ENCODE data around the gene SATB1.

DNA sequence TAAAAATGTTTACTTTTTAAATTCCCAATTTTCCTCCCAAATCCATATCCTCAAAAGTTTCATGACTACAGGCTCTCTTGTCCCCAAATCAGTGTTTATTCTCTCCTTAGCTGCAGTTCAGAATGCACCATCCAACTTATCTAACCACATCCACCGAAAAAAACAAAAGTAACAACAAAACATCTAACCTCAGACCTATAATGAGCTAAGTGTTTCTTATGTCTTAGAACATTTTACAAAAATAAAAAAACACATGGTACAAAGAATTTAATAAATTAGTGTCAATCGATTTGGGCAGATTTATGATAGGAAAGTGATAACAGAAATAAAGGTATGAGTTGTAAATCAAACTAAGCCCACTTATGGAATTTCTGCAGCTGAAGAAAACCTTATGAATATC is 13.6 kb downstream of the SATB1 start:
- TF ChIP-seq, protein P1, sequence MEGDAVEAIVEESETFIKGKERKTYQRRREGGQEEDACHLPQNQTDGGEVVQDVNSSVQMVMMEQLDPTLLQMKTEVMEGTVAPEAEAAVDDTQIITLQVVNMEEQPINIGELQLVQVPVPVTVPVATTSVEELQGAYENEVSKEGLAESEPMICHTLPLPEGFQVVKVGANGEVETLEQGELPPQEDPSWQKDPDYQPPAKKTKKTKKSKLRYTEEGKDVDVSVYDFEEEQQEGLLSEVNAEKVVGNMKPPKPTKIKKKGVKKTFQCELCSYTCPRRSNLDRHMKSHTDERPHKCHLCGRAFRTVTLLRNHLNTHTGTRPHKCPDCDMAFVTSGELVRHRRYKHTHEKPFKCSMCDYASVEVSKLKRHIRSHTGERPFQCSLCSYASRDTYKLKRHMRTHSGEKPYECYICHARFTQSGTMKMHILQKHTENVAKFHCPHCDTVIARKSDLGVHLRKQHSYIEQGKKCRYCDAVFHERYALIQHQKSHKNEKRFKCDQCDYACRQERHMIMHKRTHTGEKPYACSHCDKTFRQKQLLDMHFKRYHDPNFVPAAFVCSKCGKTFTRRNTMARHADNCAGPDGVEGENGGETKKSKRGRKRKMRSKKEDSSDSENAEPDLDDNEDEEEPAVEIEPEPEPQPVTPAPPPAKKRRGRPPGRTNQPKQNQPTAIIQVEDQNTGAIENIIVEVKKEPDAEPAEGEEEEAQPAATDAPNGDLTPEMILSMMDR (IDR thresholded peaks at IDR 0.05 in 4 of 5, conservative IDR thresholded peaks at IDR 0.05 in 1 of 5): no peak
- TF ChIP-seq POLR2A (IDR thresholded peaks at IDR 0.05): no peak

Measured in gastrocnemius medialis (tissue), 4 donors.